ENCODE results near the gene AMPD1. TPM values are rescaled to one million over a fixed set of nuclear protein-coding genes. Genes with fewer than 3 reads are reported as not detected.

The AMPD1 gene
- total and polyA plus RNA-seq, 9 donors, result 0.13 to 1.8 (median 0.18) TPM; not detected in 6

GRCh38 chr1:114676115-114676514, 19.2 kb downstream of the AMPD1 start:
- 85 to 94% (median 89%) methylated on average over 1 of the region's 1 CpG for WGBS, 3 donors
- DNase-seq, result no peak
- Histone ChIP-seq H3K27ac (no peak overlapping the region), H3K4me3 (no peak overlapping the region), H3K9me3 (no peaks in the 10 kb centered on the region), H3K4me1 (ENCODE audit: insufficient read depth) (no peaks in the 10 kb centered on the region), H3K36me3 (no peaks in the 10 kb centered on the region), H3K27me3 (no peaks in the 10 kb centered on the region)
- TF ChIP-seq, protein P1, sequence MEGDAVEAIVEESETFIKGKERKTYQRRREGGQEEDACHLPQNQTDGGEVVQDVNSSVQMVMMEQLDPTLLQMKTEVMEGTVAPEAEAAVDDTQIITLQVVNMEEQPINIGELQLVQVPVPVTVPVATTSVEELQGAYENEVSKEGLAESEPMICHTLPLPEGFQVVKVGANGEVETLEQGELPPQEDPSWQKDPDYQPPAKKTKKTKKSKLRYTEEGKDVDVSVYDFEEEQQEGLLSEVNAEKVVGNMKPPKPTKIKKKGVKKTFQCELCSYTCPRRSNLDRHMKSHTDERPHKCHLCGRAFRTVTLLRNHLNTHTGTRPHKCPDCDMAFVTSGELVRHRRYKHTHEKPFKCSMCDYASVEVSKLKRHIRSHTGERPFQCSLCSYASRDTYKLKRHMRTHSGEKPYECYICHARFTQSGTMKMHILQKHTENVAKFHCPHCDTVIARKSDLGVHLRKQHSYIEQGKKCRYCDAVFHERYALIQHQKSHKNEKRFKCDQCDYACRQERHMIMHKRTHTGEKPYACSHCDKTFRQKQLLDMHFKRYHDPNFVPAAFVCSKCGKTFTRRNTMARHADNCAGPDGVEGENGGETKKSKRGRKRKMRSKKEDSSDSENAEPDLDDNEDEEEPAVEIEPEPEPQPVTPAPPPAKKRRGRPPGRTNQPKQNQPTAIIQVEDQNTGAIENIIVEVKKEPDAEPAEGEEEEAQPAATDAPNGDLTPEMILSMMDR (IDR thresholded peaks at IDR 0.05), result no peak
- TF ChIP-seq POLR2A (IDR thresholded peaks at IDR 0.05) (no peak), EP300 (IDR thresholded peaks at IDR 0.05) (no peak)
- intact Hi-C loops (cut with DNase I), result no loop called here

- H3K4me1 ChIP-seq (ENCODE audit: insufficient read depth), result peaks cover 3% of the 10 kb centered on the region
- H3K4me3 ChIP-seq, result no peak overlapping the region
- intact Hi-C loops (cut with DNase I), result no loop called here
Measured at GRCh38 chr1:114671939-114672275, 23.4 kb downstream of the AMPD1 start.

DNA sequence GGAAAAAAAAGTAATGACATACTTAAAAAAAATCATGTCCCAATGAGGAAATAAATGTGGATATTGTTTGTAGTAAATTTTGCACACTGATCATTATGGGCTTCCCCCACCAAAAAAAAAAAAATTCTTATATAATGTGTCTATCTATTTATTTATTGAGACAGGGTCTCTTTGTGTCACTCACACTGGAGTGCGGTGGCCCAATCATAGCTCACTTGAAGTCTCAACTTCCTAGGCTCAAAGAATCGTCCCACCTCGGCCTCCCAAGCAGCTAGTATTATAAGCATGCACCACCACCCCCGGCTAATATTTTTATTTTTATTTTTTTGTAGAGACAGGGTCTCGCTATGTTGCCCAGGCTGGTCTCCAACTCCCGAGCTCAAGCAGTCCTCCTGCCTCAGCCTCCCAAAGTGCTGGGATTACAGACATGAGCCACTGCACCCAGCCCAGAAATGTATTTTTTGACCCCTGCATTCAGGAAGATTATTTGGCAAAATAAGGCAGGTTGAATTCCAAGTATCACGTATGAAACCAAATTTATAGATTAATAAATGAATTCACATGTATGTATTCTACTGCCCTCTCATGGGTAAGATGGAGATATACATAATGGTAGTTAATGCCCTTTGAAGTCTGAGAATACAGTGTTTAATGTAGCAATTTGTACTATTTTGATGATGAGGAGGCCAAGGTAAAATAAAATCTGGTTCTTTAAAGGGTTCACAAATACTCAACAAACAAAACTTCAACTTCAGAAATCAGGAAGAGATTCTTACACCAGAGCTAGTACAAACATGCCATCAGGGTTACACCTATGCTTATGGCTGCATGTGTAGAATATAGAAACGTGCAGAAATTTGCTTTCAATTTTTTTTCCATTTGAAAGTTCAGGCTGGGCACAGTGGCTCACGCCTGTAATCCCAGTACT, 24.1 kb downstream of the AMPD1 start:
- DNase-seq, result no peak
- no peaks in the 10 kb centered on the region for H3K27me3 ChIP-seq
- H3K4me3 ChIP-seq, result no peak overlapping the region
- WGBS, 3 donors, result 52 to 59% (median 57%) methylated on average over 9 of the region's 9 CpGs
- H3K9me3 ChIP-seq, result no peaks in the 10 kb centered on the region
- H3K4me1 ChIP-seq (ENCODE audit: insufficient read depth), result peaks cover 3% of the 10 kb centered on the region
- H3K36me3 ChIP-seq, result no peaks in the 10 kb centered on the region
- no peak for TF ChIP-seq POLR2A (IDR thresholded peaks at IDR 0.05)
- TF ChIP-seq, protein P1 (IDR thresholded peaks at IDR 0.05), result no peak
- TF ChIP-seq EP300 (IDR thresholded peaks at IDR 0.05), result no peak
- no peak overlapping the region for H3K27ac ChIP-seq
- intact Hi-C loops (cut with DNase I), result no loop called here

More at GRCh38 chr1:114671939-114672275, 23.4 kb downstream of the AMPD1 start:
- no peaks in the 10 kb centered on the region for H3K9me3 ChIP-seq
- DNase-seq, result no peak
- H3K27me3 ChIP-seq, result no peaks in the 10 kb centered on the region
- no peaks in the 10 kb centered on the region for H3K36me3 ChIP-seq
- WGBS, 3 donors, result 73 to 86% (median 84%) methylated on average over 7 of the region's 7 CpGs
- TF ChIP-seq EP300 (IDR thresholded peaks at IDR 0.05) (no peak), POLR2A (IDR thresholded peaks at IDR 0.05) (no peak)
- TF ChIP-seq, protein P1 (IDR thresholded peaks at IDR 0.05), result no peak
- no peak overlapping the region for H3K27ac ChIP-seq

- Histone ChIP-seq H3K36me3 (no peaks in the 10 kb centered on the region), H3K27ac (no peak overlapping the region), H3K4me1 (ENCODE audit: insufficient read depth) (peaks cover 3% of the 10 kb centered on the region), H3K9me3 (no peaks in the 10 kb centered on the region), H3K4me3 (peak overlapping the region; percentile 82), H3K27me3 (no peaks in the 10 kb centered on the region)
- DNase-seq, result peak; percentile 91 to 95 (median 93)
- intact Hi-C loops (cut with DNase I), result no loop called here
- 4 to 6% (median 5%) methylated on average over 38 to 45 of the region's 45 CpGs for WGBS, 3 donors
- TF ChIP-seq POLR2A (IDR thresholded peaks at IDR 0.05), result no peak
- TF ChIP-seq, protein P1 (IDR thresholded peaks at IDR 0.05), result peak in 1 of 3 donors; percentile 33
Measured at GRCh38 chr1:114670083-114671010, 25.0 kb downstream of the AMPD1 start.

All from ovary (tissue), 9 donors.